ENCODE data around the gene TMED4.

Gene TMED4

DNA sequence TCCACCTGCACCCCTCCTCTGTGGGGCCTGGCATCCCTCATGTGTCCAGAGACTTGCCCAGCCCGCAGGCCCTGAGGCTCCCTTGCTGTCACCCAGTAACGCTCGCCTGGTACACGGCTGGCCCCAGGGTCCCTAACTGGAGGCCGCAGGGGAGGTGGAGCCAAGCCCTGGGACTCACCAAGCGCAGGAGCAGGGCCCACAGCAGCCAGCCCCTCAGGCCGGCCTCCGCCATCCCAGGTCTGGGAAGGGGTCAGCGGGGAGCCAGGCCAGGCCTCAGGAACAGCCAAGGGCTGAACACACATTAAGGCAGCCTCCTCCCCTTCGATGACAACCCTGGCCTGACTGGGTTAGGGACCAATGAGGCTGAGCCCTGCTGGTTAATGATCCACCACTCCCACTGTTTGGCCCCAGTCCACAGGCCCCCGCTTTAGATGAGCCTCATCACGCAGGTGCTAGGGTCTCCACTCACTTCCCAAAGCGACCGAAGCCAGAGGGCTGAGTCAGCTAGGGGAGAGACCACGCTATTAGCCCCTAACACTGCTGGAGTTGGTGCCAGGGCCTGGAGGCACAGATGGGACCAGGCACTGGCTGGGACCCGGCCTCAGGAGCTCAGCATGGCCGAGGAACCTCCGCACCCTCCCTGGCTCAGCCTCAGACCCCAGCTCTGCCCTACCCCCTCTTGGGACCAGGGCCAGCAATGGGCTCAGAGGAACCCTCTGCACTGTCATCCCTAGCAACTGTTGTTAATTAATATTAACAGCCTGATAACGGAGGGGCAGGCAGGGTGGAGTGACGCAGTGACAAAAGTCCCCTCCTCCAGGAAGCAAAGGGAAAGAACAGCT is 40.8 kb downstream of the TMED4 start, which contains the start of gene NPC1L1:
Gene NPC1L1, minus strand, starts transcription at position 303 of the 842 bp plus-strand sequence. Its CDS starts 71 bp downstream, at position 232.
- Histone ChIP-seq H3K79me2 (ENCODE audit: insufficient read depth, low read length) (no peaks in the 10 kb centered on the region), H3K36me3 (ENCODE audit: low read length) (no peaks in the 10 kb centered on the region), H3K9me2 (replicated peaks; ENCODE audit: insufficient read depth, low read length) (no peaks in the 10 kb centered on the region), H4K20me1 (ENCODE audit: low read depth, low read length) (no peaks in the 10 kb centered on the region), H3K4me2 (ENCODE audit: low read depth, low read length, poor library complexity, severe bottlenecking) (no peak within 1 kb of the TSS), H3F3A (ENCODE audit: insufficient read depth) (no peaks in the 10 kb centered on the region), H3K27me3 (ENCODE audit: low read length) (no peaks in the 10 kb centered on the region), H3K4me3 (ENCODE audit: insufficient read depth, low read length, poor library complexity, severe bottlenecking) (no peak within 1 kb of the TSS), H2AFZ (ENCODE audit: low read depth, low read length, severe bottlenecking) (no peak within 1 kb of the TSS), H3K27ac (ENCODE audit: low read depth, low read length) (no peak within 1 kb of the TSS), H3K9me3 (ENCODE audit: insufficient read depth, low read length) (no peaks in the 10 kb centered on the region), H3K9ac (ENCODE audit: low read length) (no peak within 1 kb of the TSS)
- TF ChIP-seq EZH2phosphoT487 (conservative IDR thresholded peaks at IDR 0.05; ENCODE audit: low read length), result no peak
- TF ChIP-seq, protein P1, sequence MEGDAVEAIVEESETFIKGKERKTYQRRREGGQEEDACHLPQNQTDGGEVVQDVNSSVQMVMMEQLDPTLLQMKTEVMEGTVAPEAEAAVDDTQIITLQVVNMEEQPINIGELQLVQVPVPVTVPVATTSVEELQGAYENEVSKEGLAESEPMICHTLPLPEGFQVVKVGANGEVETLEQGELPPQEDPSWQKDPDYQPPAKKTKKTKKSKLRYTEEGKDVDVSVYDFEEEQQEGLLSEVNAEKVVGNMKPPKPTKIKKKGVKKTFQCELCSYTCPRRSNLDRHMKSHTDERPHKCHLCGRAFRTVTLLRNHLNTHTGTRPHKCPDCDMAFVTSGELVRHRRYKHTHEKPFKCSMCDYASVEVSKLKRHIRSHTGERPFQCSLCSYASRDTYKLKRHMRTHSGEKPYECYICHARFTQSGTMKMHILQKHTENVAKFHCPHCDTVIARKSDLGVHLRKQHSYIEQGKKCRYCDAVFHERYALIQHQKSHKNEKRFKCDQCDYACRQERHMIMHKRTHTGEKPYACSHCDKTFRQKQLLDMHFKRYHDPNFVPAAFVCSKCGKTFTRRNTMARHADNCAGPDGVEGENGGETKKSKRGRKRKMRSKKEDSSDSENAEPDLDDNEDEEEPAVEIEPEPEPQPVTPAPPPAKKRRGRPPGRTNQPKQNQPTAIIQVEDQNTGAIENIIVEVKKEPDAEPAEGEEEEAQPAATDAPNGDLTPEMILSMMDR (IDR thresholded peaks at IDR 0.05; ENCODE audit: insufficient read depth, low read length, poor library complexity, severe bottlenecking), result no peak

- Histone ChIP-seq H3K4me3 (ENCODE audit: insufficient read depth, low read length, poor library complexity, severe bottlenecking) (no peak overlapping the region), H3K27ac (ENCODE audit: low read depth, low read length) (no peak overlapping the region), H3K9me3 (ENCODE audit: insufficient read depth, low read length) (no peaks in the 10 kb centered on the region), H4K20me1 (ENCODE audit: low read depth, low read length) (no peaks in the 10 kb centered on the region), H3F3A (ENCODE audit: insufficient read depth) (no peaks in the 10 kb centered on the region), H3K36me3 (ENCODE audit: low read length) (no peaks in the 10 kb centered on the region), H3K4me2 (ENCODE audit: low read depth, low read length, poor library complexity, severe bottlenecking) (no peak overlapping the region), H3K79me2 (ENCODE audit: insufficient read depth, low read length) (no peaks in the 10 kb centered on the region), H3K27me3 (ENCODE audit: low read length) (no peaks in the 10 kb centered on the region), H3K9ac (ENCODE audit: low read length) (no peak overlapping the region), H3K9me2 (replicated peaks; ENCODE audit: insufficient read depth, low read length) (no peaks in the 10 kb centered on the region), H2AFZ (ENCODE audit: low read depth, low read length, severe bottlenecking) (no peak overlapping the region)
- TF ChIP-seq, protein P1 (IDR thresholded peaks at IDR 0.05; ENCODE audit: insufficient read depth, low read length, poor library complexity, severe bottlenecking), result no peak
- TF ChIP-seq EZH2phosphoT487 (conservative IDR thresholded peaks at IDR 0.05; ENCODE audit: low read length), result no peak
Measured at GRCh38 chr7:44540592-44541027, 41.4 kb downstream of the TMED4 start.

DNA sequence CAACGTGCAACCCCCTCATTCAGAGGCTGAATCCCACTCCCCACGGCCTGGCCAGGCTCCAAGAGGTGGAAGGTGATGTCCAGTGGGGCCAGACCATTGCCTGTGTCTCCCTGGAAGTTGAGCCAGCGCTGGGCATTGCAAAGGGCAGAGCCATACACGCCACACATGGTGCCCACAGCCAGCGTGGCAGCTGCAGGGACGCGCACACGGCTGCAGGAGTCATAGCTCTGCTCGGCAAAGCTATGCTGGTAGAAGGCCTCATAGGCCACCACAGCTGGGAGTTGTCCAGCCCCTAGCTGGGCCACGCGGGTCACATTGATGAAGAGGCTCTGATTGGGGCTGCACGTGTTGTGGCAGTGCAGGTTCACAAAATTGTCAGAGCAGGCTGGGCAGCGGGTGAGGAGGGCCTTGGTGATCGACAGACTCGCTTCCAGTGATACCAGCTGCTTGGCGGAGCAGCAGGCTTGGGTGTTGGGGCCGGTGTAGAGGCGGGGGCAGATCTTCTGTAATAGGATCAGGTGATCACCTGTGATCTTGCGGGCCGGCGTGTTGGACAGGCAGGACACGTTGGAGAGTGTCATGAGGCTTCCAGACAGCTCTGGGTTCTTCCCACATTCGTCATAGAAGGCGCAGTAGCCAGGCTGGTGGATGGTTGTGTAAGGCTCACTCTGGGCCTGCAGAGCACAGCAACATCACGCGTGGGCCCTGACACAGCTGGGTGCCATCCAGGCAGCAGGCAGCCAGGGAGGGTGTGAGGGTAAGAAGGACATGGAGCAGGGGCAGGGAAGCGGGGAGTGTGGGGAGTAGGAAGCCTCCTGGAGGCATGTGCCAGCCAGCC is 42.1 kb downstream of the TMED4 start:
- Histone ChIP-seq H3K4me2 (ENCODE audit: low read depth, low read length, poor library complexity, severe bottlenecking) (no peak overlapping the region), H3K79me2 (ENCODE audit: insufficient read depth, low read length) (no peaks in the 10 kb centered on the region), H3K4me3 (ENCODE audit: insufficient read depth, low read length, poor library complexity, severe bottlenecking) (no peak overlapping the region), H4K20me1 (ENCODE audit: low read depth, low read length) (no peaks in the 10 kb centered on the region), H3F3A (ENCODE audit: insufficient read depth) (no peaks in the 10 kb centered on the region), H3K9me2 (replicated peaks; ENCODE audit: insufficient read depth, low read length) (no peaks in the 10 kb centered on the region), H3K27me3 (ENCODE audit: low read length) (no peaks in the 10 kb centered on the region), H3K9ac (ENCODE audit: low read length) (no peak overlapping the region), H3K9me3 (ENCODE audit: insufficient read depth, low read length) (no peaks in the 10 kb centered on the region), H2AFZ (ENCODE audit: low read depth, low read length, severe bottlenecking) (no peak overlapping the region), H3K27ac (ENCODE audit: low read depth, low read length) (no peak overlapping the region), H3K36me3 (ENCODE audit: low read length) (no peaks in the 10 kb centered on the region)
- TF ChIP-seq, protein P1 (IDR thresholded peaks at IDR 0.05; ENCODE audit: insufficient read depth, low read length, poor library complexity, severe bottlenecking), result no peak
- TF ChIP-seq EZH2phosphoT487 (conservative IDR thresholded peaks at IDR 0.05; ENCODE audit: low read length), result no peak
